ENCODE results near the gene SFT2D3. TPM values are rescaled to one million over a fixed set of nuclear protein-coding genes. Genes with fewer than 3 reads are reported as not detected.

Gene SFT2D3
- total and polyA plus RNA-seq, 9 donors, result 5.1 to 9.8 (median 6.9) TPM

- TF ChIP-seq, protein P1, sequence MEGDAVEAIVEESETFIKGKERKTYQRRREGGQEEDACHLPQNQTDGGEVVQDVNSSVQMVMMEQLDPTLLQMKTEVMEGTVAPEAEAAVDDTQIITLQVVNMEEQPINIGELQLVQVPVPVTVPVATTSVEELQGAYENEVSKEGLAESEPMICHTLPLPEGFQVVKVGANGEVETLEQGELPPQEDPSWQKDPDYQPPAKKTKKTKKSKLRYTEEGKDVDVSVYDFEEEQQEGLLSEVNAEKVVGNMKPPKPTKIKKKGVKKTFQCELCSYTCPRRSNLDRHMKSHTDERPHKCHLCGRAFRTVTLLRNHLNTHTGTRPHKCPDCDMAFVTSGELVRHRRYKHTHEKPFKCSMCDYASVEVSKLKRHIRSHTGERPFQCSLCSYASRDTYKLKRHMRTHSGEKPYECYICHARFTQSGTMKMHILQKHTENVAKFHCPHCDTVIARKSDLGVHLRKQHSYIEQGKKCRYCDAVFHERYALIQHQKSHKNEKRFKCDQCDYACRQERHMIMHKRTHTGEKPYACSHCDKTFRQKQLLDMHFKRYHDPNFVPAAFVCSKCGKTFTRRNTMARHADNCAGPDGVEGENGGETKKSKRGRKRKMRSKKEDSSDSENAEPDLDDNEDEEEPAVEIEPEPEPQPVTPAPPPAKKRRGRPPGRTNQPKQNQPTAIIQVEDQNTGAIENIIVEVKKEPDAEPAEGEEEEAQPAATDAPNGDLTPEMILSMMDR (IDR thresholded peaks at IDR 0.05), result no peak
- no peak for TF ChIP-seq POLR2A (IDR thresholded peaks at IDR 0.05)
- TF ChIP-seq EP300 (IDR thresholded peaks at IDR 0.05), result no peak
- no peak overlapping the region for H3K4me3 ChIP-seq
- no peaks in the 10 kb centered on the region for H3K9me3 ChIP-seq
- 90 to 96% (median 94%) methylated on average over 24 of the region's 24 CpGs for WGBS, 3 donors
- intact Hi-C loops (cut with DNase I), result no loop called here
- no peaks in the 10 kb centered on the region for H3K36me3 ChIP-seq
- no peaks in the 10 kb centered on the region for H3K27me3 ChIP-seq
- no peak overlapping the region for H3K27ac ChIP-seq
- no peak for DNase-seq
- peaks cover 1% of the 10 kb centered on the region for H3K4me1 ChIP-seq (ENCODE audit: insufficient read depth)
Observed at GRCh38 chr2:127654084-127654837, 47.0 kb upstream of the SFT2D3 start.

DNA sequence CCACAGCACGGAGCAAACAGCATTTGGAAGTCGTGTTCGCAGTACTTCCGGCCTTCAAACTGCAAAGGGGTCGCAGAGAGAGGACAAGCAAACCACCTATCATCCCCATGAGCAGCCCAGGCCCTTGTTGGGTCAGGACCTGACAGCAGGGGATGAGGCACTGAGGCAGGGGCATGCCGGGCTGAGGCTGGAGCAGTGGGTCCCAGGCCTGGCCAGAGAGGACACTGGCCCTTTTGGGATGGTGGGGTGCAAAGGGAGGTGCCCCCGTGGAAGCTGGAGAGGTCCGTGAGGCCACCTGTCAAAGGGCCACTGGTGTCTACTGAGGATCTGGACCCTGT, 46.5 kb upstream of the SFT2D3 start:
- H3K9me3 ChIP-seq, result no peaks in the 10 kb centered on the region
- H3K36me3 ChIP-seq, result no peaks in the 10 kb centered on the region
- no peak overlapping the region for H3K27ac ChIP-seq
- no peak for DNase-seq
- intact Hi-C loops (cut with DNase I), result no loop called here
- H3K4me3 ChIP-seq, result no peak overlapping the region
- H3K27me3 ChIP-seq, result no peaks in the 10 kb centered on the region
- H3K4me1 ChIP-seq (ENCODE audit: insufficient read depth), result peaks cover 4% of the 10 kb centered on the region
- WGBS, 3 donors, result 91 to 96% (median 92%) methylated on average over 8 of the region's 8 CpGs
- no peak for TF ChIP-seq POLR2A (IDR thresholded peaks at IDR 0.05)

GRCh38 chr2:127655209-127656073, 45.9 kb upstream of the SFT2D3 start:
- no peaks in the 10 kb centered on the region for H3K36me3 ChIP-seq
- H3K27me3 ChIP-seq, result no peaks in the 10 kb centered on the region
- peaks cover 5% of the 10 kb centered on the region for H3K4me1 ChIP-seq (ENCODE audit: insufficient read depth)
- 87 to 92% (median 91%) methylated on average over 16 of the region's 16 CpGs for WGBS, 3 donors
- H3K9me3 ChIP-seq, result no peaks in the 10 kb centered on the region
- TF ChIP-seq POLR2A (IDR thresholded peaks at IDR 0.05), result no peak
- TF ChIP-seq, protein P1 (IDR thresholded peaks at IDR 0.05), result no peak
- TF ChIP-seq EP300 (IDR thresholded peaks at IDR 0.05), result no peak
- H3K27ac ChIP-seq, result no peak overlapping the region
- intact Hi-C loops (cut with DNase I), result no loop called here
- no peak for DNase-seq
- no peak overlapping the region for H3K4me3 ChIP-seq

- Histone ChIP-seq H3K27me3 (no peaks in the 10 kb centered on the region), H3K27ac (no peak overlapping the region), H3K4me1 (ENCODE audit: insufficient read depth) (peaks cover 10% of the 10 kb centered on the region), H3K36me3 (no peaks in the 10 kb centered on the region), H3K4me3 (no peak overlapping the region), H3K9me3 (no peaks in the 10 kb centered on the region)
- TF ChIP-seq, protein P1 (IDR thresholded peaks at IDR 0.05), result no peak
- no peak for TF ChIP-seq POLR2A (IDR thresholded peaks at IDR 0.05)
- no peak for TF ChIP-seq EP300 (IDR thresholded peaks at IDR 0.05)
- 91 to 94% (median 91%) methylated on average over 15 of the region's 15 CpGs for WGBS, 3 donors
- intact Hi-C loops (cut with DNase I), result no loop called here
- DNase-seq, result no peak
Observed at GRCh38 chr2:127656569-127657231, 44.6 kb upstream of the SFT2D3 start.

Measured in ovary (tissue), 9 donors.